Activated B cell treated with CpG ODN at 0.5 μM for 24 hours (primary cell): ENCODE data around the gene AHDC1. TPM values are rescaled to one million over a fixed set of nuclear protein-coding genes. Genes with fewer than 3 reads are reported as not detected.

Source experiments
- ATAC-seq: fragments of 200-7000 bp; cut with Tn5 transposase; one replicate; pipeline ENCODE4 v1.10.0; 2021; ENCODE audit warnings: low read depth, mild to moderate bottlenecking, moderate library complexity
- CTCF ChIA-PET: fragments of 350-600 bp; sonication (Branson Sonifier 250); formaldehyde crosslinking; loops from one replicate; lab custom pipeline; 2021; ENCODE audit warnings: antibody characterized with exemption; lab: Charles Lee
- POLR2A ChIA-PET: fragments of 350-600 bp; sonication (Branson Sonifier 250); formaldehyde crosslinking; loops from one replicate; lab custom pipeline; 2021; ENCODE audit warnings: antibody characterized with exemption; lab: Charles Lee
- DNase-seq: peaks from one replicate; pipeline ENCODE4 v3.0.0; 2022
- H3K27ac Mint-ChIP-seq: one replicate; pipeline ENCODE4 v1.8.0; 2020; ENCODE audit warnings: mixed read lengths
- H3K27me3 Mint-ChIP-seq: one replicate; pipeline ENCODE4 v1.8.0; 2021; ENCODE audit warnings: mixed read lengths
- H3K36me3 Mint-ChIP-seq: one replicate; pipeline ENCODE4 v1.8.0; 2021; ENCODE audit warnings: low read depth, mixed read lengths
- H3K4me1 Mint-ChIP-seq: one replicate; pipeline ENCODE4 v1.8.0; 2021; ENCODE audit warnings: mixed read lengths
- H3K4me3 Mint-ChIP-seq: one replicate; pipeline ENCODE4 v1.8.0; 2020; ENCODE audit warnings: mild to moderate bottlenecking, mixed read lengths
- H3K9me3 Mint-ChIP-seq: one replicate; pipeline ENCODE4 v1.8.0; 2020; ENCODE audit warnings: mixed read lengths
- CTCF ChIP-seq: fragments of 200-600 bp; IDR thresholded peaks from one replicate; pipeline ENCODE4 v1.8.0; 2022; ENCODE audit warnings: antibody characterized with exemption, mild to moderate bottlenecking
- intact Hi-C: fragments of 100-400 bp; cut with micrococcal nuclease; formaldehyde crosslinking; loops from one replicate; pipeline ENCODE4 v1.15.1; 2024
- total RNA-seq: library from RNA; stranded (reverse); gene quantifications from 2 replicates; pipeline ENCODE4 v1.2.3, GENCODE V29; 2022

AHDC1 gene
- total RNA-seq, 1 donor from 2014 or later: 22.4 TPM

- no peak overlapping the region for H3K27ac Mint-ChIP-seq
- ChIA-PET CTCF (interaction anchor here (0.9 to 1.1 kb wide), 2 partner anchors 80 to 114 kb away, joined by 3 read pairs; no protein-coding TSS in a partner anchor), POLR2A (interaction anchor here (0.6 to 0.9 kb wide), 2 partner anchors 9 to 69 kb away, joined by 3 read pairs; no protein-coding TSS in a partner anchor)
Observed at GRCh38 chr1:27496604-27497155, 107.3 kb downstream of the AHDC1 start.

GRCh38 chr1:27492796-27493195, 111.1 kb downstream of the AHDC1 start:
- ChIA-PET CTCF (interaction anchor here (1.0 to 1.7 kb wide), 3 partner anchors 35 to 76 kb away, joined by 3 to 8 read pairs (median 6); no protein-coding TSS in a partner anchor), POLR2A (interaction anchor here (0.5 to 1.7 kb wide), 6 partner anchors 17 to 948 kb away, joined by 3 to 10 read pairs (median 4); no protein-coding TSS in a partner anchor)
- H3K9me3 Mint-ChIP-seq: no peaks in the 10 kb centered on the region
- DNase-seq (no peak), ATAC-seq (no peak)
- H3K36me3 Mint-ChIP-seq: peaks cover 7% of the 10 kb centered on the region
- no peak overlapping the region for H3K4me3 Mint-ChIP-seq
- H3K4me1 Mint-ChIP-seq: peaks cover 55% of the 10 kb centered on the region
- intact Hi-C loops: loop anchor here (5.0 kb wide), 1 partner anchor 170 kb away; the partner anchor contains the start of gene TMEM222
- no peaks in the 10 kb centered on the region for H3K27me3 Mint-ChIP-seq
- no peak for TF ChIP-seq CTCF
- peak overlapping the region; percentile 100 for H3K27ac Mint-ChIP-seq

More at GRCh38 chr1:27496604-27497155, 107.3 kb downstream of the AHDC1 start:
- TF ChIP-seq CTCF: no peak
- H3K9me3 Mint-ChIP-seq: no peaks in the 10 kb centered on the region
- H3K27me3 Mint-ChIP-seq: no peaks in the 10 kb centered on the region
- intact Hi-C loops: no loop called here
- peaks cover 34% of the 10 kb centered on the region for H3K4me1 Mint-ChIP-seq
- no peak for ATAC-seq
- H3K36me3 Mint-ChIP-seq: no peaks in the 10 kb centered on the region
- no peak for DNase-seq
- no peak overlapping the region for H3K4me3 Mint-ChIP-seq

GRCh38 chr1:27491748-27492700, 111.9 kb downstream of the AHDC1 start:
- Mint-ChIP-seq H3K9me3 (no peaks in the 10 kb centered on the region), H3K27me3 (no peaks in the 10 kb centered on the region), H3K4me1 (peaks cover 55% of the 10 kb centered on the region), H3K36me3 (peaks cover 7% of the 10 kb centered on the region), H3K4me3 (peak overlapping the region; percentile 68), H3K27ac (peak overlapping the region; percentile 100)
- intact Hi-C loops: loop anchor here (2.0 to 5.0 kb wide), 3 partner anchors 111 to 171 kb away; partner anchors contain the start of gene TMEM222
- ATAC-seq: peak; percentile 32
- TF ChIP-seq CTCF: no peak
- ChIA-PET POLR2A (interaction anchor here (0.6 to 3.0 kb wide), 12 partner anchors 17 to 947 kb away, joined by 3 to 15 read pairs (median 4); no protein-coding TSS in a partner anchor), CTCF (interaction anchor here (1.0 to 1.7 kb wide), 4 partner anchors 18 to 76 kb away, joined by 3 to 8 read pairs (median 4); no protein-coding TSS in a partner anchor)
- no peak for DNase-seq

GRCh38 chr1:27489973-27490741, 113.8 kb downstream of the AHDC1 start, which contains the start of gene WASF2:
WASF2 (minus strand) TSS chr1:27490167; CDS start chr1:27428890, 61,277 bp downstream.
- intact Hi-C loops: loop anchor here (1.0 to 5.0 kb wide), 8 partner anchors 12 to 173 kb away; partner anchors contain the start of gene TMEM222
- Mint-ChIP-seq H3K27me3 (no peaks in the 10 kb centered on the region), H3K9me3 (no peaks in the 10 kb centered on the region), H3K4me1 (peaks cover 59% of the 10 kb centered on the region), H3K36me3 (peaks cover 7% of the 10 kb centered on the region), H3K4me3 (peak within 1 kb of the TSS; percentile 95), H3K27ac (peak within 1 kb of the TSS; percentile 100)
- peak; percentile 94 for DNase-seq
- POLR2A ChIA-PET: interaction anchor here (0.6 to 3.6 kb wide), 28 partner anchors 9 to 874 kb away, joined by 3 to 23 read pairs (median 5); no protein-coding TSS in a partner anchor
- peak; percentile 88 for ATAC-seq
- TF ChIP-seq CTCF: no peak
- CTCF ChIA-PET: interaction anchor here (1.3 to 3.5 kb wide), 3 partner anchors 67 to 87 kb away, joined by 3 to 18 read pairs (median 4); no protein-coding TSS in a partner anchor
